GM04504 (cell line): ENCODE results near the gene OSGIN1.

Experiments used
- DNase-seq: peaks from one replicate; pipeline ENCODE4 v3.0.0-alpha.2; 2012; ENCODE audit warnings: low read depth

OSGIN1 gene

DNA sequence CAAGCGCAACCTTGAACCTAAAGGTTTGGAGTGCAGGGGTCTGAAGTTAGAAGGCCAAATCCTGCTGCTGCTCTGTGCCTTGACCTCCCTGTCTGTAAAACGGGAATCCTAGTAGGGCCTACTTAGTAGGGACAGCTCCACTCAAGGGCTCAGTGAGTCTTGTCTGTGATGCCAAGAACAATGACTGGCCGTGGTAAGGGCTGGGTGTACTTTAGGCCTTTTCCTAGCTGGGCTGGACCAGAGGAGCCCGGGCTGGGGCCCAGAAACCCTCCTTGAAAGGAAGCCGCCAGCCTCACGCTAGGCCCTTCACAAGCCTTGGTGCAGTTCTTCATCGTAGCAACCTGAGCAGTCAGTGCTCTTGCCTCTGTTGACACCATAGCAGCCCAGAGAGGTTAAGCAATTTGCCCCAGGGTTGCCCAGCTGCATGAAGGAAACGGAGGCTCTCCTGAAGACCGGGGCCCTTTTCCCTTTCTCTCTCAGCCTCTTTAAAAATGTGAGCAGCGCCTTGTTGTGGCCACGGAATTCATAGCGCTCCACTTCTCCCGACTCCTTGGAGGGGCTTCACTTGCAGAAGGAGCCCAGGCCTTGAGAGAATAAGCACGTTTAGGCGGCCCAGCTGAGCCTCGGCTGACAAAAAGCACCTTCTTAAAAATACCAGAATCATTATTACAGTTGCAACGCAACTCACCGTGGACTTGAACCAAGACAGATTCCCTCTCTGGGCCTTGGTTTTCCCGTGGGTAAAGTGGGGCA, 19.4 kb downstream of the OSGIN1 start:
- no peak for DNase-seq

DNA sequence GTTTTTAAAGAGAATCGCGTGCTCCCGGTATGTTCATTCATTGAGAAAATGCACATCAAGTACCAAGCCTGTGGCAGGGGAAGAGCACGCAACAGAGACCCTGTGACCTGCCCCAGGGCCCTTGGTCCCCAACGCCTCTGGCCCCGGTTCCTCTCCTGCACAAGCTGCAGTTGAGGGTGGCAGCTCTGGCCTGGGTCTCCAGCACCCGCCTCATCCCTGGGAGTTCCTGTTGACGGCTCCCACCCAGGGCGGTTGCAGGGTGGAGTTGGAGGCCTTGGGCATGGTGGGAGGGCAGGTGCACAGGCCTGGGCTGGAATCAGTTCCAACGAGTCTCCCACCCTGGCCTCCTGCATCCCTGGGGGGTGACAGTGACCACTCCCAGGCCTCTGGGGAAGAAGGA, 20.0 kb downstream of the OSGIN1 start:
- DNase-seq: no peak

DNA sequence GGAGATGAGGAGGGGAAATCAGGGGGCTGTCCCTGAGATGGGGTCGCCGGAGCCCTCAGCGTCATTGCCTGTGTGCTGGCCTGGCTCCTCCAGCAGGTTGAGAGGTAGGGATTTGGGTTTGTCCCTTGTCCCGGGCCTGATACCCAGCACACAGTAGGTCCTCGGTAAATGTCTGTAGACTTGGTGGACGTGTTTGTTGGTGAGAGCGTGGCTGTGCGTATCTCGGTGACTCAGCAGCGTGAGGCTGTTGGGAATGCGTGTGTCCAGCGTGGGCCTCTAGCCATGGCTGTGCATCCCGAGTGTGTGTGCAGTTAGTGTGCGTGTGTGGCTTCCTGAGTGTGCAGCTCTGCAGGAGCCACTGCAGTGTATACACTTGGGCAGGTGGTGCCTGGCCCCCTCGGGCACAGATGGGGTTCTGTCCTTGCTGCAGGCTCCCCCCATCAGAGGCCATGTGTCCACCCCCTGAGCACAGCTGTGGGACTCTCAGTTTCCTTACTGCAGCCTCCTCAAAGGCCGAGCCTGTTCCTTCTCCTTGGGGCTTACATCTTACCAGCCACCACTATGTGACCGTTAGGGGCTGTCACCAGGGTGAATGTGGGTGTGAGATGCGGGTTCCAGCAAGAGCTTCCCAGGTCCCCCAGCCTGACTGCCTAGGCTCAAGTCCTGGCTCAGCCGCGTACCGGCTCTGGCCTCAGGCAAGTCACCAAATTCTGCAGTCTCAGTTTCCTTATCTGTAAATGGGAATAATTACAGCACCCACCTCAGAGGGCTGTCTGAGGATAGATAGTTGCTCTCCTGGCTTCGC, 20.7 kb downstream of the OSGIN1 start:
- no peak for DNase-seq

DNA sequence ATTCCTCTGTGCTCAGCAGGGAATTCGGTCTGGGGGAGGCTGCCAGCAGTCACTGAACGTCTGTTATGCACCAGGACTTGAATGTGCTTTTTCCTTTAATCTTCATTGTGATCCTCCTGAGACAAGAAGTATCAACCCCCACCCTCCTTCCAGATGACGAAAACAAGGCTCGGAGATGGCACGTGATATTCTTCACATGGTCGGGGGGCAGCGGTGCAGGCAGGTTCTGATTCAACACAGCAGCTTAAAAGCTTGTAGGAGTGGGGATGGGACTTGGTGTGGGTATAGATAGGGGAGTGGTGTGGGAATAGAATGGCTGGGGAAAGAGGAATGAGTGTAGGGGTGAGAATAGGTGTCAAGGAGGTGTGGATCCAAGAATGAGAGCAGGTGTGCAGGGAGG, 21.4 kb downstream of the OSGIN1 start:
- no peak for DNase-seq

DNA sequence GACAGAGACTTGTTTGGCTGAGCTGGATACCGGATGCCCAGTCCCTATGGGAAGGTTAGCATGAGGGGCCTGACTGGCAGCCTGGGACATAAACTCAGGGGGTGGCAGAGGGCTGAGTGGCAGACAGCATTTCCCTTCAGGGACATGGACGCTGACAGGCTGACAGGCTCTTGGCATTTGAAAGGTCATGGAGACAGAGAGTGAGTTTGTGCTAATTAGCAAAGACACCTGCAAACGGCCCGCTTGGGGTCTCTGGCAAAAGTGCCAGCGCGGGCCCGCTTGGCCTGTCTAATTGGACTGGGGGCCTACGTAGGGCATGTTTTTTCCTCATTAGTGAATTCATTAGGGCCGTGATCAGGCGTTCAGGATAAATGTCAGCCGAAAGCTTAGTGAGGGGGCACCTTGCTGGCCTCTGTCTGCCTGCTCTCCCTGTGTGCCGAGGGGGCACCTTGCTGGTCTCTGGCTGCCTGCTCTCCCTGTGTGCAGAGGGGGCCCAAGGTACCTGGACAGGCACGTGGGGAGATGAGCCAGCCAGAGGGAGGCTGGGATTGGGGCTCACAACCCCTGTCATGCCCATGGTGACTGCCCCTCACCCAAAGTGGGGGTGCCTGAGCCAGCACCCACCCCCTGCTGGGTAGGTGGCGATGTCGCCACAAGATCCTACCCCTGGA, 22.7 kb downstream of the OSGIN1 start:
- no peak for DNase-seq

DNA sequence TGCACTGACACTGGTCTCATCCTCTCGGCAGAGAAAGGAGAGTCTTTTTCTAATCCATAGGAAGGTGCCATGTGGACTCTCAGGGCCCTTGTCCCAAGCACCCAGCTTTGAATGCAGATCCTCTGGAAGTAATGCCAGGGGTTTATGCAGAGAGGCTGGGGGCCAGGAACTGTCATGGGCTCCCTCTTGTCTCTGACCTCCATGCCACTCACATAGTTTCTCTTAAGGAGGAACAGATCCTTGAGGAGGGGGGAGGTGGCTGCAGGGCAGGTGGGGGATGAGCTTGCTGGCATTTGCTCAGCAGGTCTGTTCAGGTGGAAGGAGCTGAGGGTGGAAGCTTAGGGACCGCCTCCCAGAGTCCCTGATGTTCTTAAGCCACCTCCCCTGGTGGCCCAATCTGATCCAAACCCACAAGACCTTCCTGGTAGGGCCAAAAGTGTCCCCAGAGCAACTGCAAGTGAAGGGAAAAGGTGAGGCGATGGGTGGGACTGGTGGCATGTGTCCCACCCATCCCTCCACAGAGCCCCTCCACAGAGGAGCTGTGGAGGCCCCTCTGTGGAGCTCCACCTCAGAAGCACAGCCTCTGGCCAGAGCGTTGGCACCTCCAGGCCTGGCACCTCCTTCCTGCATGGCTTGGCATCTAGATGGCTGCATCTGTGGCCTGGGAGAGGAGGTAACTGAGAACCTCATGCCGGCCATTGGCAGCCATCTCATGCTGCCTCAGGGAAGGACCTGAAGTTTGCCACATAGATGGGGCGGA, 24.2 kb downstream of the OSGIN1 start:
- no peak for DNase-seq

DNA sequence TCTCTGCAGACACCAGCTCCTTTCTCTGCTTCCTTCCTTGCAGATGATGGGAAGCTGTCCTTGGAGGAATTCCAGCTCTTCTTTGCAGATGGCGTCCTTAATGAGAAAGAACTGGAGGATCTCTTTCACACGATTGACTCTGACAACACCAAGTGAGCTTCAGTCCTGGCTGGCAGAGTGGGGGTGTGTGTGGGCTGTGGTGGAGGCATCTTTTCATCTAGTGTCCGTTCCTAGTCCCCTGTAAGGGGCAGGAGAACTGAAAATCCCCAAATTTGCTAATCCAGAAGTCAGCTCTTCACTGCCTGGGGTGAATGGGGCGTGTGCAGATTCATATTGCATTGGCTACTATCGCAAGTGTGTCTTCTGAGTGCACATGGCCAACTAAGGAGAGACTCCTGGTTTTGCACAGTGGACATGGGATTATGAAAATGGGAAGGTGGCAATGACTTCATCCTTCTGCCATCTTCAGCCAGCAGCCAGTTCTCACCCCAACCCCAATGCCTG, 25.4 kb downstream of the OSGIN1 start:
- DNase-seq: no peak

DNA sequence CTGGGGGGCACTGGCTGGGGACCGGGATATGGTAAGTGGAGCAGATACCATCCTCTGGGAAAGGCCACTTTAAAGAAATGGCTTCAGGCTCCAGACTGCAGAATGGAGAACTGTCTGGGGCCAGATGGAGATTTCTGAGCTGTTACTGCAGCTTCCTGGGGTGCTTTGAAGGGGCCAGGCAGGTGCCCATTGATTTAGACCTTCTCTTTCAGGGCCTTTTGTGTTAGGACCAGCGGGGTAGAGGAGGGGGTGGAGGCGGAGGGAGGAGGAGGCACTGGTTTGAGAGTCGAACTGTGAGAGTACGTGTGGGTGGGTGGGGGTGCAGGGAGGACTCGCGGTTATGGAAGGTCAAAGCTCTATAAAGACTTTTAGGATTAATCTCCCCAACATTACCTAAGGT, 26.4 kb downstream of the OSGIN1 start:
- DNase-seq: no peak

DNA sequence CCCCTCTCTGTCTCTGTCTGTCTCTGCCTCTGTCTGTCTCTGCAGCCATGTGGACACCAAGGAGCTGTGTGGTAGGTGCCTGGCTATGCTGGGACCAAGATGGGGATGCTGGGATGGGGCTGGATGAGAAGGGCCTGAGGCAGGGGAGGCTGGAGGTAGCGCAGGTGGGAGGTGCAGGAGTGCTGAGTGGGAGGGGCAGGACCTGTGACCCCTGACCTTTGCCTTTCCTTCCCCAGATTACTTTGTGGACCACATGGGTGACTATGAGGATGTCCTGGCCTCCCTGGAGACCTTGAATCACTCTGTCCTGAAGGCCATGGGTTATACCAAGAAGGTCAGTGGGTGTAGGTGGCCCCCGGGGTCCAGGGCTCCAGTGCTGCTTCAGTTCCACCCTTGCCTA, 27.8 kb downstream of the OSGIN1 start:
- no peak for DNase-seq

DNA sequence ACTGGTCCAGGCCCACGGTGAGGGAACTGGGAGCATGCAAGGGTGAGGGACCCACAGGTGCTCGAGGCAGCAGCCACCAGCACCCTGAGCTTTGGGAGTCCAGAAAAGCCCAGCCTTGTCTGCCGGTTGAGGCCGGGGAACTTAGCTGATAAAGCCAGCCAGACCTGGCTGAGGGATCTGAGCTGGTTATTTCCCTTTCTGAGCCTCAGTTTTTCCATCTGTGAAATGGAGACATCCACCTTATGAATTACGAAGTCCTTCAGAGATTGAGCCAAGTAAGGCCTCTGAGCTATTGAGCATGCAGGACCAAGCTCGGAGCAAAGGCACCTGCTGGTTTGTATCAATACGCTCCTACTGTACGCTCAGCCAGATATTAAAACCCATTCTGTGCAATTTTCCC, 28.8 kb downstream of the OSGIN1 start:
- DNase-seq: no peak

DNA sequence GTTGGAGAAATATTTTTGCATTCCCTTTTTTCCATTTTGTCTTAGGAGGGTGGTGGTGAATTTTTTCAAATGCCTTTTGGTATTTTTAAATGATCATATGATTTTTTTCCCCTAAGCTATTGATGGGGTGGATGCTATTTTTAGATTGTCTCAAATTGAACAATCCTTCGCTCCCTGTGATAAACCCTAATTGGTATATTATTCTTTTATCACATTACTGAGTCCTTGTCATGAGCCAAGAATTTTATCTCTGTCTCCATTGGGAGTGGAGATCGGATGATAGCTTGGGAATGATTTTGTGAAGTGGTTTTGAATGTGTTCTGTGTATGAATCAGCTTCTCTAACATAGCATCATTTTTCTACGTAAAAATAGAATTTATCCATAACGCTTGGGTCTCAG, 30.5 kb downstream of the OSGIN1 start:
- no peak for DNase-seq

DNA sequence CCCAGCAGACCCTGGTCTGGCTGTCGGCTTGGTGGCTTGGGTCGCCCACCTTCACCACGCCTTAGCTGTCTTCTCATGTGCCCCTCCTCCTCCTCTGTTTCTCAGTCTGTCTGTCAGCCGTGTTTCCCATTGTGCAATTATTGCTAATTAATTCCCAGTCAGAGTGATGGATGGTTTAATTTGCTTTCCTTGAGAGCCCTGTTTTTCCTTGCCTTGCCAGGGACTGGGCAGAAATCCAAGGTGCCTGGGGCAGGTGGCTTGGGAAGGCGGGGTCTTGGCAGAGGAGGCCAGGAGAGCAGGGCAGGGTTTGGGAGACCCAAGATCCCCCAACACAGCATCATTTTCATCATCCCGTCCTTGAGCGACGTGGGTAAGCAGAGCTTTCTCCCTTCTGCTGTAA, 36.3 kb downstream of the OSGIN1 start:
- no peak for DNase-seq

DNA sequence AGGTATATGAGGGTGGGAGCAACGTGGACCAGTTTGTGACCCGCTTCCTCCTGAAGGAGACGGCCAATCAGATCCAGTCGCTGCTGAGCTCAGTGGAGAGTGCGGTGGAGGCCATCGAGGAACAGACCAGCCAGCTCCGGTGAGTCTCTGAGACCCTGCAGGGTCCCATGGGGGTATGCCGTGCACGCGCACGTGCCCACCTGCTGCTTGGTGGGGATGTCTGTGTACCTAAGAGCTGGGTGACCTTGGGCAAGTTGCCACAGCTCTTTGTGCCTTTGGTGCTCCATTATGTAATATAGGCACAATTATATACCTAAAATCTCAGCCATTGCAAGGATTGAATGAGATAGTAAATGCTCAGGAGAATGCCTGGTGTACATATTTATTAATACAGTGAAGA, 37.5 kb downstream of the OSGIN1 start:
- no peak for DNase-seq

DNA sequence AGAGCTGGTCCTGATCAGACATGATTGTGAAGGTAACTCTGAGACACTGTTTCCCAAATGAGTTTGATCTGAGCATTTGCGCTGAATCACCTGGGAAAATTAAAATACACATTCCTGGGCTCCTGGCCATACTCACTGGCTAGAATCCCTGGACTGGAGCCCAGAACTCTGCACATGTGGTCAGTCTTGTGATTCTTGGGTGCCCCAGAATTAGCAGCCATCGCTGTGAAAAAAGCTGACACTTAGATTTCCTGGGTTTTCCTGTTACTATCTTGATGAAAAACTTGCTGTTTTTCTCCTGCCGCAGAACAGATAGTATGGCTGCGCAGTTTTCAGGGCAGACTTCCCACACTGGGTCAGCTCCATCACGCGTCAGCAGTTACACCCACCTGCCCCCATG, 39.6 kb downstream of the OSGIN1 start:
- DNase-seq: peak; percentile 46

DNA sequence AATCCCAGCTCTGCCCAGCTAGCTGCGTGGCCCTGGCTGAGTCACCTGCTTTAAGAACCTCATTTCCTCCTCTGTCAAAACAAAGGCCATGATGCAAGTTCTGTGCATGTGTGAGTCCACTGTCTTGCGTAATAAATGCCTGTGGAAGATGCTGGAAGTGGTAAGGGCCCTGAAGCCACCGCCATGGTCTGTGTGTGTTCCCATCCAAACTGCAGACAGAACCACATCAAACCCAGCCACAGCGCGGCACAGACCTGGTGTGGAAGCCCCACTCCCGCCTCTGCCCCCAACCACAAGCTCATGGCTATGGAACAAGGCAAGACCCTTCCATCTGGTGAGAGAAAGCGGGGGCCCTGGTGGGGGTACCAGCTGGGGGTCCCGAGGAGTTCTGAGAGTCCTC, 41.0 kb downstream of the OSGIN1 start:
- peak; percentile 83 for DNase-seq

DNA sequence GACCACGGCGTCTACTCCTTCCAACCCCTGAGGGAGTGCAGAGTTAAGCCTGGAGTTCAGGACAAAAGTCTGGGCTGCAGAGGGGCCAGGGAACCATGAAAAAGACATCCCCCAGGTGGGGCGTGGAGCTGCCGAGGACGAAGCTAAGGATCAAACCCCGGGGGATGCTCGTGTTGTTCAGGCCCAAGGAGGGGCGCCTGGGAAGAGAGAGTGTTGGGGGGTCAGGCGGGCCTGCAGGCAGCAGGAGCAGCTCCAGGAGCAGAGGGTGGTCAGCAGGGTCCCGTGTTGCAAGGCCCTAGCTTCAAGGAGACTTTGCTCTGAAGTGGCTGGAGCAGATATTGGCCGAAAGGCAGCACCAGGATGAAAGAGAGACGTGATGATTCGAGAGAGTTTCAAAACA, 41.7 kb downstream of the OSGIN1 start:
- no peak for DNase-seq

DNA sequence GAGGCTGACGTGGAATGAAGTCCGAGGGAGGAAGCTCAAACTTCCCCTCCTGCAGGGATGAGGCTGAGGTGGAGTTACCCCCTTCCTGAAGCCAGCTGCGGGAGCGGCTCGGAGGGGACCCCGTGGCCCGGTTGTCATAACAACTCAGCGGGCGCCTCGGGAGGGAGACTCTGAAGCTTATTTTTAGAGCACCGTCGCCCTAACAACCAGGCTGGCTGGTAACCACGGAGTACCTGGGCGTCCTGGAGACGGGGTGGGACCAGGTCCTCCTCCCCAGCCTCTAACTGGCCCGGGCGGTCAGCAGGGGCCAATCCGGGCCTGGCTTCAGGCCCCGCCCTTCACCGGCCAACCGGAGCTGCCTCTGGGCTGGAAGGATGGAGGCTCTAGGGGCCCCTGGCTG, 42.7 kb downstream of the OSGIN1 start:
- no peak for DNase-seq

DNA sequence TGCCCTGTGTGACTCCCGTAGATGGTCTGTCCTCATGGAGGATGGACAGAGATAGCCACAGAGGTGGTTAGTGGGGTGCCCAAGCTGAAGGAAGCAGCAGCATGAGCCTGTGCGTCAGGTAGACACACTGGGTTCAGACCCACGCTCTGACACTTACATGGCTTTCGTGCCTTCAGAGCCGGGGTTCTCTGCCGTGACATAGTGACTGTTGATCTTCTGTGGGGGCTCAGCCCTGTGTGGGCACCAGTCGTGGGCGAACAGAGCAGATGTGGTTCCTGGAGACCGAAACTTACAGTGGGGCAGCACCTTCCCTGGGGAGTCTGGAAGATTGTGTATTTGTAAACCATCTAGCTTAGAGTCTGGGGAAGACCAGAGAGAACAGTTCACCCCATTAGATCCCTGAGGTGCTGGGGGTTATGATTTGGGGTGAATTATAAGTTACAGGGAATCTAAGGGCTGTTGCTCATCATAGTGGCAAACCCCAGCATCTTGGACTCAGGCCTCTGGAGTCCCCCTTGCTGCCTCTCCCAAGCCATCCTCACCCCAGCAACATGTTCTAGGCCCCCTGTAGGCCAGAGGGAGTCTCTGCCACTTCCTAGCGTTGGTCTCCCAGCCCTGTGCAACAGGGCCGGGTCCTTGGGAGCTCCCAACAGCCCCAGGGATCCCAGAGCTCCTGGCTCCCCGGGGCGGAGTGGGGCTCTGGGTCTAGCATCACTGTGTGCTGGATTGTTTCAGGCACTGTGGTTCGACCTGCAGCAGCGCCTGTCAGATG, 43.6 kb downstream of the OSGIN1 start:
- no peak for DNase-seq

DNA sequence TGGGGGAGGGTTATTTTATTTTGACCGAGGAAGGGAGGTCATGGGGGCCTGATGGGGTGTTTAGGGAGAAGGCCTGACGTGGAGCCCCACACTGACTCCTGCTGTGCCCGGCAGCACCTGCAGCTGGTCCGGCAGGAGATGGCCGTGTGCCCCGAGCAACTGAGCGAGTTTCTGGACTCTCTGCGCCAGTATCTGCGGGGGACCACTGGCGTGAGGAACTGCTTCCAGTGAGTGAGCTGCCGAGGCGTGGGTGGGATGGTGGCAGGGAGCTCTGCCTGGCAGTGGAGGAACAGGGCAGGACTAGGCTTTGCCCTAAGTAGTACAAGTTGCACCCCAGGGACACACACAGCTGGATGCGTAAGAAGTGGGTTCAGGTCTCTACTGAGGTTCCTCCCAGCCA, 45.1 kb downstream of the OSGIN1 start:
- no peak for DNase-seq

DNA sequence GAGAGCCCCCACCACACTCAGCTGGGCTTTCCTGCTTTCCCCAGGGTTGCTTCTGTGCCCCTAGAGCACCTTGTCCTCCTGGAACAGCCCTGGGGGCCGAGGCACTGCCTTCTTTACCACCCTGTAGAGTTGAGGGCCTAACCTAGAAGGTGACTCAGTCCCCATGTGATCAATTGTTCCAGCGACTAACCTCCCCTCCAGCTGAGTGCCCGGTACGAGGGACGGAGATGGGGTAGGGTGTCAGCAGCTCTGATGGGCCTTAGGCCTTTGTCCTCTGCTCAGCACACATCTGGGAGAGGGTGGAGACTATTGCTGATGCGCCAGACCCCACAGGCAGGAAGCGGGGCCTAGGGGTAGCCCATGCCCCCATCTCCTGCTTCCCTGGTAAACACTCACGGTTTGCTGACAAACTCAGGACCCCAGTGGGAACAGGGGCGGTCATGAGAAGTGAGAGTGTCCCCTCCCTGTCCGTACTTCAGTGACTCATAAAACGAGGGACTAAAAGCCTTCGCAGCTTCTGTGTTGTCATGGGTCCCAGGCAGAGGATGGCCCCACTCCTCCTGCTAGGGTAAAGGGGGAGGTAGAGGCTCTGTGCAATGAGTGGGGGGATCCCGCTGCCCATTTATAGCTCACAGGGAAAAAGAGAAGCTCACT, 48.1 kb downstream of the OSGIN1 start:
- no peak for DNase-seq

DNA sequence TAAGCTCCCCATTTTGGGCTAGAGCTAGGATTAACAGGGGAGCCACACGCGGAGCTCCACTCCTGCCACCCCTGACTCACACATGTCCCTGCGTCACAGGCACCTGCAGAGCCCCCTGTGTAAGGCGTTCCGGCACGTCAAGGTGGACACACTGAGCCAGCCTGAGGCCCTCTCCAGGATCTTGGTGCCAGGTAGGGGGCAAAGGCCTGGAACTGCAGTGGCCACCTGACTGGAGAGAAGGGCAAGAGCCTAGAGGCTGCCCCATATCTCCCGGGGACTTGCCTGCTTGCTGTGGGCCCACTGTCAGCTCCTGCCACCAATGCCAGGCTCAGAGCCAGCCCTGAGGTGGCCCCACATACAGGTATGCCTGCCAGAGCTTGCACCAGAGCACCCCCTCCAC, 48.7 kb downstream of the OSGIN1 start:
- DNase-seq: no peak
